ENCODE data around the gene NFE2L1.

DNA sequence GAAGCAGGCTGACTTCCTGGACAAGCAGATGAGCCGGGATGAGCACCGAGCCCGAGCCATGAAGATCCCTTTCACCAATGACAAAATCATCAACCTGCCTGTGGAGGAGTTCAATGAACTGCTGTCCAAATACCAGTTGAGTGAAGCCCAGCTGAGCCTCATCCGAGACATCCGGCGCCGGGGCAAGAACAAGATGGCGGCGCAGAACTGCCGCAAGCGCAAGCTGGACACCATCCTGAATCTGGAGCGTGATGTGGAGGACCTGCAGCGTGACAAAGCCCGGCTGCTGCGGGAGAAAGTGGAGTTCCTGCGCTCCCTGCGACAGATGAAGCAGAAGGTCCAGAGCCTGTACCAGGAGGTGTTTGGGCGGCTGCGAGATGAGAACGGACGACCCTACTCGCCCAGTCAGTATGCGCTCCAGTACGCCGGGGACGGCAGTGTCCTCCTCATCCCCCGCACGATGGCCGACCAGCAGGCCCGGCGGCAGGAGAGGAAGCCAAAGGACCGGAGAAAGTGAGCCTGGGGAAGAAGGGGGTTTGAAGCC, 11.0 kb downstream of the NFE2L1 start:
- TF ChIP-seq, protein P1, sequence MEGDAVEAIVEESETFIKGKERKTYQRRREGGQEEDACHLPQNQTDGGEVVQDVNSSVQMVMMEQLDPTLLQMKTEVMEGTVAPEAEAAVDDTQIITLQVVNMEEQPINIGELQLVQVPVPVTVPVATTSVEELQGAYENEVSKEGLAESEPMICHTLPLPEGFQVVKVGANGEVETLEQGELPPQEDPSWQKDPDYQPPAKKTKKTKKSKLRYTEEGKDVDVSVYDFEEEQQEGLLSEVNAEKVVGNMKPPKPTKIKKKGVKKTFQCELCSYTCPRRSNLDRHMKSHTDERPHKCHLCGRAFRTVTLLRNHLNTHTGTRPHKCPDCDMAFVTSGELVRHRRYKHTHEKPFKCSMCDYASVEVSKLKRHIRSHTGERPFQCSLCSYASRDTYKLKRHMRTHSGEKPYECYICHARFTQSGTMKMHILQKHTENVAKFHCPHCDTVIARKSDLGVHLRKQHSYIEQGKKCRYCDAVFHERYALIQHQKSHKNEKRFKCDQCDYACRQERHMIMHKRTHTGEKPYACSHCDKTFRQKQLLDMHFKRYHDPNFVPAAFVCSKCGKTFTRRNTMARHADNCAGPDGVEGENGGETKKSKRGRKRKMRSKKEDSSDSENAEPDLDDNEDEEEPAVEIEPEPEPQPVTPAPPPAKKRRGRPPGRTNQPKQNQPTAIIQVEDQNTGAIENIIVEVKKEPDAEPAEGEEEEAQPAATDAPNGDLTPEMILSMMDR (IDR thresholded peaks at IDR 0.05): no peak
- TF ChIP-seq POLR2A (IDR thresholded peaks at IDR 0.05): no peak
